GM21381 (cell line): ENCODE data around the gene TTC28.
"Not testable (repeated sequence)": the region's sequence is repeated elsewhere in the genome, so short reads cannot be mapped to it uniquely, and the experiment has no call there.

Experiments
- ATAC-seq: cut with Tn5 transposase; IDR thresholded peaks from one replicate; pipeline ENCODE4 v1.9.1; 2021; ENCODE audit warnings: mild to moderate bottlenecking, moderate library complexity; ENCODE audit not compliant: unreplicated experiment

Gene TTC28

DNA sequence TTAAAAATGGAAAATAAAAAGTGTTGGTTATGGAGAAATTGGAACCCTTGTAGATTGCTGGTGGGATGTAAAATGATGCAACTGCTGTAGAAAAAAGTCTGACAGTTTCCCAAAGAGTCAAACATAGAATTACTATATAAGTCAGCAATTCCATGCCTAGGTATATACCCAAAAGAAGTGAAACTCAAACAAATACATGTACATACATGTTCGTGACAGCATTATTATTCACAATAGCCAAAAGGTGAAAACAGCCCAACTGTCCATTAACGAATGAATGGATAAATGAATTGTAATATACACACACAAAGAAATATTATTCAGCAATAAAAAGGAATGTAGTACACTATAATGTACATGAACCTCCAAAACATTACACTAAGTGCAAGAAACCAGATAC is 116.0 kb downstream of the TTC28 start:
- no peak for ATAC-seq

- no peak for ATAC-seq
Observed at GRCh38 chr22:28562324-28562723, 117.3 kb downstream of the TTC28 start.

DNA sequence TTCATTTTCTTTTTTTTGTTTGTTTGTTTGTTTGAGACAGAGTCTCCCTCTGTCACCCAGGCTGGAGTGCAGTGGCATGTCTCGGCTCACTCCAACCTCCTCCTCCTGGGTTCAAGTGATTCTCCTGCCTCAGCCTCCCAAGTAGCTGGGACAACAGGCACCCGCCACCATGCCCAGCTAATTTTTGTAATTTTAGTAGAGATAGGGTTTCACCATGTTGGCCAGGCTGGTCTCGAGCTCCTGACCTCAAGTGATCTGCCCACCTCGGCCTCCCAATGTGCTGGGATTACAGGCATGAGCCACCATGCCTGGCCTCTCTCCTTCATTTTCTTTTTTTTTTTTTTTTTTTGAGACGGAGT is 118.9 kb downstream of the TTC28 start:
- not testable (repeated sequence) for ATAC-seq

- ATAC-seq: no peak
Observed at GRCh38 chr22:28560046-28560742, 119.4 kb downstream of the TTC28 start.

GRCh38 chr22:28557184-28557583 is 122.5 kb downstream of the TTC28 start:
- ATAC-seq: no peak

DNA sequence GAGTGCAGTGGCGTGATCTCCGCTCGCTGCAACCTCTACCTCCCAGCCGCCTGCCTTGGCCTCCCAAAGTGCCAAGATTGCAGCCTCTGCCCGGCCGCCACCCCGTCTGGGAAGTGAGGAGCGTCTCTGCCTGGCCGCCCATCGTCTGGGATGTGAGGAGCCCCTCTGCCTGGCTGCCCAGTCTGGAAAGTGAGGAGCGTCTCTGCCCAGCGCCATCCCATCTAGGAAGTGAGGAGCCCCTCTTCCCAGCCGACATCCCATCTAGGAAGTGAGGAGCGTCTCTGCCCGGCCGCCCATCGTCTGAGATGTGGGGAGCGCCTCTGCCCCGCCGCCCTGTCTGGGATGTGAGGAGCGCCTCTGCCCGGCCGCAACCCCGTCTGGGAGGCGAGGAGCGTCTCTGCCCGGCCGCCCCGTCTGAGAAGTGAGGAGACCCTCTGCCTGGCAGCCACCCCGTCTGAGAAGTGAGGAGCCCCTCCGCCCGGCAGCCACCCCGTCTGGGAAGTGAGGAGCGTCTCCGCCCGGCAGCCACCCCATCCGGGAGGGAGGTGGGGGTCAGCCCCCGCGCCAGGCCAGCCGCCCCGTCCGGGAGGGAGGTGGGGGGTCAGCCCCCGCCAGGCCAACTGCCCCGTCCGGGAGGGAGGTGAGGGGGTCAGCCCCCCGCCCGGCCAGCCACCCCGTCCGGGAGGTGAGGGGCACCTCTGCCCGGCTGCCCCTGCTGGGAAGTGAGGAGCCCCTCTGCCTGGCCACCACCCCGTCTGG is 126.4 kb downstream of the TTC28 start:
- ATAC-seq: not testable (repeated sequence)

DNA sequence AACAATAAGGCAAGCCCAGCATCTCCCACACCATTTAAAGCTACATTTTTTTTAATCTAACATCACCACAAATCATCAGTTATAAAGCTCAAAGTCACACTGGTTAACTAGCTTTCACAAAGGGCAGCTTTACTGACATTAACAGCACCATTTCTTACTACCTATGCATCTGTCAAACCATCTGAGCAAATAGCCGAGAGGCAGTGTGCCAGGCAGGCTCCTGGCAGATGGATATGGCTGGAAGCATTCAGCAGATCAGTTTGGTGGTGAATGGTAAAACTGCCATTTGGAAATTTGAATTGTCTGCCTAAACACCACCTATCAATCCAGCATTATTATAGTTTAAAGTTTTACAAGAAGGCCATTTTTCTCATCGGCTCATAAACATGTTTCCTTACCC is 131.2 kb downstream of the TTC28 start:
- no peak for ATAC-seq

DNA sequence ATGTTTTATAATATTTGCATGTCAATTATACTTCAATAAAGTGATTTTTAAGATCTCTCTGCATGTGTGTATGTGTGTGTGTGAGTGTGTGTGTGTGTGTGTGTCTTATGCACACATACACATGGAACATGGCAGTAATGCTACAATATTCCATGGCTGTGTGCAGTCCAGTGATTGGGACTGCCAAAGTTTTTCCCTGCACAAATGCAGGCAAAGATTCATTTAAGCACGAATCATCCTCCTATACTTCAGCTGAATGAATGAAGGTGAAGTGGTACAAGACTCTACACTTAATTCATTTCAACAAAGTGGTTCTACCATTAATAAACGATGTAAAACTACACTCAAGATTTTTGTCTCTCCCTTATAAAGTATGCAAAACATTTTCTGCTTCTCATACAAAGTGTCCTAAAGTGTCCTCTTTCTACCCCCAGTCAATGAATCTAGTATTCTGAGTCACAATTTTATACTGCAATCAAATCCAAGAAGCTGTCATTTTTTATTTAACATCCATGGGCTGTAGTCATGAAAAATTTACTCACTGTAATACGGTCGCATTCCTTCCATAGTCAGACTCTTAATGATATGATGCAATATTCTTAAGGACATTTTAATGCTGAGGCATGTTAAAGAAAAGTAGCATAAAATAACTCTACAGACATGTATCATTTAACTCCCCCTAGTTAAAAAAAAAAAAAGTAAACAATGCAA is 132.4 kb downstream of the TTC28 start:
- no peak for ATAC-seq

- no peak for ATAC-seq
Observed at GRCh38 chr22:28544431-28544868, 135.2 kb downstream of the TTC28 start.

DNA sequence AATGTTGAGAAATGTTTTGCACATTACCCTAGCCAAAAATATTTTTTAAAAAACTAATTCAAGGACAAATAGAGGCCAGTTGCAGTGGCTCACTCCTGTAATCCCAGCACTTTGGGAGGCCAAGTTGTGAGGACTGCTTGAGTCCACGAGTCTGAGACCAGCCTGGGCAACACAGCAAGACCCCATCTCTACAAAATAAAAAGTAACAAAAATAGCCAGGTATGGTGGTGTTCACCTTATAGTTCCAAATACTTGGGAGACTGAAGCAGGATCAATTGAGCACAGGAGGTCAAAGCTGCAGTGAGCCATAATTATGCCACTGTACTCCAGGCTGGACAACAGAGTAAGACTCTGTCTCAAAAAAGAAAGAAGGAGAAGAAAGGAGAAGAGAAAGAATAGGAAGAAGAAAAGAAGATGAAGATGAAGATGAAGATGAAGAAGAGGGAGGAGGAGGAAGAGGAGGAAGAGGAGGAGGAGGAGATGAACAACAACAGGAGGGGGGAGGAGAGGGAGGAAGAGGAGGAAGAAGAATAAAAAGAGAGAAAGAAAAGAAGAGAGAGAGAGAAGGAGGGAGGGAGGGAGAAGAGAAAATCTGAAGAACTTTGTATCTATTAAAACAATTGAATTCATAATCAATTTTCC is 136.5 kb downstream of the TTC28 start:
- ATAC-seq: no peak

DNA sequence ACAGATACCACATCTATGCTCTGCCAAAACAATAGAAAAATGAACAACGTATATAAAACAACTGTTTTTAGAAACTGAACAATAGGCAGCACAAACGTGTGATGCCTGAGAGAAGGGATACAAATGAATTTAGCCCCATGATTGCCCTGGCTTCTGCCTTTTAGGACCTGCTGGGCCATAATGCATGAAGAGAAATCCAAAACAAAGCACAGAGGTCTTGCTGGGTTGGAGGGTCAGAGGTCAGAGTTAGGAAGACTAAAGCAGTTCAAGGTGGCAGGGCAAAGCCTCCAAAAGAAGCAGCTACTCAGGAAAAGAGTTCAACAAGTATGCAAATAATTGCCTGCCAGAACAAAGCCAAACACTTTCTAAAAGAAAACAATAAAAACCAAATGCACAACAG is 138.5 kb downstream of the TTC28 start:
- ATAC-seq: no peak

DNA sequence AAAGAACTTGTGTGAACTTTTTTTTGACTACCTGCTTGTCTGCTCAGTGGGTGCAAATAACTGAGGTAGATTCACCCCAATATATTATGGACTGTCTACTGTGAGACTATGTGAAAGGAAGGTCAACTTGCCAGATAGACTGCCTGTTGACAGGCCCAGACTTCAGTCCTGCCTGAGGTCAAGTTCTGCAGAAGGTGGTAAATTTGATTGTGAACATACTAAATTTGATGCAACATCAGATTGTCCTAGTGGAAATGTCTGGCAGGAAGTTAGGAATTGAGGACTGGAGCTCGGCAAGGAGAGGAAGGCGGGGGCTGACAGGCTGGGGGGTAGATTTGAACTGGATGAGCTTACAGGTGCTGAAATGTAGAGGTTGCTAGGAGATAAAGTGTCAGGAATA is 140.7 kb downstream of the TTC28 start:
- no peak for ATAC-seq

DNA sequence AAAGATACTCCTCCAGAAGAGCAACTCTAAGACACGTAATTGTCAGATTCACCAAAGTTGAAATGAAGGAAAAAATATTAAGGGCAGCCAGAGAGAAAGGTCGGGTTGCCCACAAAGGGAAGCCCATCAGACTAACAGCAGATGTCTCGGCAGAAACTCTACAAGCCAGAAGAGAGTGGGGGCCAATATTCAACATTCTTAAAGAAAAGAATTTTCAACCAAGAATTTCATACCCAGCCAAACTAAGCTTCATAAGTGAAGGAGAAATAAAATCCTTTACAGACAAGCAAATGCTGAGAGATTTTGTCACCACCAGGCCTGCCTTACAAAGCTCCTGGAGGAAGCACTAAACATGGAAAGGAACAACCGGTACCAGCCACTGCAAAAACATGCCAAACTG is 149.1 kb downstream of the TTC28 start:
- ATAC-seq: not testable (repeated sequence)

DNA sequence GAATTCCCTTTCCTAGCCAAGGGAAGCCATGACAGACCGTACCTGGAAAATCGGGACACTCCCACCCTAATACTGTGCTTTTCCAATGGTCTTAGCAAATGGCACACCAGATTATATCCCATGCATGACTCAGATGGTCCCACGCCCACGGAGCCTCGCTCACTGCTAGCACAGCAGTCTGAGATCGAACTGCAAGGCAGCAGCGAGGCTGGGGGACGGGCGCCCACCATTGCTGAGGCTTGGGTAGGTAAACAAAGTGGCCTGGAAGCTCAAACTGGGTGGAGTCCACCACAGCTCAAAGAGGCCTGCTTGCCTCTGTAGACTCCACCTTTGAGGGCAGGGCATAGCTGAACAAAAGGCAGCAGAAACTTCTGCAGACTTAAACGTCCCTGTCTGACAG is 150.5 kb downstream of the TTC28 start:
- ATAC-seq: not testable (repeated sequence)

GRCh38 chr22:28521451-28521850 is 158.2 kb downstream of the TTC28 start:
- no peak for ATAC-seq

- no peak for ATAC-seq
Observed at GRCh38 chr22:28514321-28514821, 165.3 kb downstream of the TTC28 start.

DNA sequence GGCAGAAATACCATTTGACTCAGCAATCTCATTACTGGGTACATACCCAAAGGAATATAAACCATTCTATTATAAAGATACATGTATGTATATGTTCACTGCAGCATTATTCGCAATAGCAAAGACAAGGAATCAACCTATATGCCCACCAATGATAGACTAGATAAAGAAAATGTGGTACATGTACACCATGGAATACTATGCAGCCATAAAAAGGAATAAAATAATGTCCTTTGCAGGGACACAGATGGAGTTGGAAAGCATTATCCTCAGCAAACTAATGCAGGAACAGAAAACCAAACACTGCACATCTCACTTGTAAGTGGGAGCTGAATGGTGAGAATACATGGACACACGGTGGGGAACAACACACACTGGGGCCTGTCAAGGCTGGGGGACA is 167.3 kb downstream of the TTC28 start:
- not testable (repeated sequence) for ATAC-seq

DNA sequence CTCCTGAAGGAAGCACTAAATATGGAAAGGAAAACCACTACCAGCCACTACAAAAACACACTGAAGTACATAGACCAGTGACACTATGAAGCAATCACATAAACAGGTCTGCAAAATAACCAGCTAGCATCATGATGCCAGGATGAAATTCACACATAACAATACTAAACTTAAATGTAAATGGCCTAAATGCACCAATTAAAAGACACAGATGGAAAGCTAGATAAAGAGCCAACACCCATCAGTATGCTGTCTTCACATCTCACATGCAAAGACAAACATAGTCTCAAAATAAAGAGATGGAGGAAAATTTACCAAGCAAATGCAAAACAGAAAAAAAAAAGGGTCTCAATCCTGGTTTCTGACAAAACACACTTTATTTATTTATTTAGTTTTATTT is 171.7 kb downstream of the TTC28 start:
- ATAC-seq: no peak

DNA sequence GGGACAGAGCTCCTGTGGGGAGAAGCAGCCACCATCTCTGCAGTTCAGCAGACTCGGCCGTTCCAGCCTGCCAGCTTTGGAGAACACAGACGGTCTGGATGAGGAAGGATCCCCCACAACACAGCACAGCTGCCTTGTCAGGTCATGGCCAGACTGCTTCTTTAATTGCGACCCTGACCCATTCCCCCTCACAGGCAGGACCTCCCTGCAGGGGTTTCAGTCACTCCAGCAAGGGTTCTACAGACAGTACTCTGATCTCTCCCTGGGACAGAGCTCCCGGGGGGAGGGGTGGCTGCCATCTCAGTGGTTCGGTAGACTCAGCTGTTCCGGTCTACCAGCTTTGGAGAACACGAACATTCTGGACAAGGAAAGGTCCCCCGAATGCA is 173.5 kb downstream of the TTC28 start:
- no peak for ATAC-seq

DNA sequence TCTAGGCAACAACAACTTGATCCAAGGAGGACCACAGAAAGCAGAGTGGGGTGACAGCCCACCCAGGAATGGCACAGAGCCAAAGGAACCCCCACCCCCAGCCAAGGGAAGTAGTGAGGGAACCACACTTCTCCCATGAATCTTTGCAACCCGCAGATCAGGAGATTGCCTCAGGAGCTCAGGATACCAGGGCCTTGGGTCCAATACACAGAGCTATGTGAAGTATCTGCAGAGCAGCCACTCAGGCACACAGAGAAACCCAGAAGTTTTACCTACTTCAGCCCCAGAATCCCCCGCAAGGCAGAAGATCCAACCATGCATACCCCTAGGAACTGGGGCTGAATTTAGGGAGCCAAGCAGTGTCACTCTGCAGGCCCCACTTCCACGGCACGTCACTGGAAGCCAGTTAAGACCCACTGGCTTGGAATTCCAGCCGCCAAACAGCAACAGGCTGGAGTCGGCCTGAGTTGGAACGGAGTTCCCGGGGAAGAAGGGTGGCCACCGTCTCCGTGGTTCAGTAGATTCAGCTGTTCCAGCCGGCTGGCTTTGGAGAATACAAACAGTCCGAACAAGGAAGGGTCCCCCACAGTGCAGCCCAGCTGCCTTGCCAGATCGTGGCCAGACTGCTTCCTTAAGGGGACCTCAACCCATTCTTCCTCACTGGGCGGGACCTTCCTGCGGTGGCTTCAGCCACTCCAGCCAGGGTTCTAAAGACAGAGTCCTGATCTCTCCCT is 174.1 kb downstream of the TTC28 start:
- ATAC-seq: no peak

DNA sequence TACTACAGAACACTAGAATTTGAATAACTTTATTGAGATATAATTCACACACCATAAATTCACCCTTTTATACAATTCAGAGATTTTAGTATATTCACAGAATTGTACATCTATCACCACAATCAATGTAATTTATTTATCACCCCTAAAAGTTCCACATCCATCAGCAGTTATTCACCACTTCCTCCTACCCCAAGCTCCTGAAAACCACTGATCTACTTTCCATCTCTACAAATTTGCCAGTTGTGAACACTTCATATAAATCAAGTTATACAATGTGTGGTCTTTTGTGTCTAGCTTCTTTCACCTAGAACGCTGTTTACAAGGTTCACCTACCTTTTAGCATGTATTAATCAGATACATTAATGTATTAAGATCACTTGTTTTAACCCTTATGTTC is 179.6 kb downstream of the TTC28 start:
- ATAC-seq: no peak
